HepG2 (cell line): ENCODE results near the gene MYCBP2.

ENCODE experiments used
- ATF3 ChIP-seq: sonication (generic); formaldehyde crosslinking; IDR thresholded peaks from 2 replicates; pipeline ENCODE4 v1.4.0; 2020; ENCODE audit warnings: missing genetic modification reagents
- CREM ChIP-seq, 2 experiments: sonication (generic) in 1 of 2; formaldehyde crosslinking in 1 of 2; IDR thresholded peaks; 2 replicates each; pipeline versions ENCODE4 v1.4.0 to v1.6.1; 2016 to 2020; ENCODE audit warnings: antibody characterized with exemption in 1 of 2, mild to moderate bottlenecking in 1 of 2, missing genetic modification reagents in 1 of 2
- CTCF ChIP-seq: sonication (generic); formaldehyde crosslinking; IDR thresholded peaks from 2 replicates; pipeline ENCODE4 v1.5.0; 2020; ENCODE audit warnings: mild to moderate bottlenecking, missing genetic modification reagents, moderate library complexity
- DNMT1 ChIP-seq: sonication (generic); formaldehyde crosslinking; IDR thresholded peaks from 2 replicates; pipeline ENCODE4 v1.5.1; 2020; ENCODE audit warnings: mild to moderate bottlenecking, missing genetic modification reagents
- ELK4 ChIP-seq: sonication (generic); formaldehyde crosslinking; IDR thresholded peaks from 2 replicates; pipeline ENCODE4 v1.9.0; 2021; ENCODE audit warnings: missing genetic modification reagents, borderline replicate concordance
- YEATS2 ChIP-seq: sonication (generic); formaldehyde crosslinking; IDR thresholded peaks from 2 replicates; pipeline ENCODE4 v1.4.0; 2020; ENCODE audit warnings: missing genetic modification reagents, borderline replicate concordance

- TF ChIP-seq ATF3 (CRISPR knock-in tag): no peak
- TF ChIP-seq YEATS2: no peak
- TF ChIP-seq CREM (IDR thresholded peaks at IDR 0.05): no peak
- TF ChIP-seq CREM (CRISPR knock-in tag; IDR thresholded peaks at IDR 0.05): no peak
- TF ChIP-seq CTCF (CRISPR knock-in tag): no peak
- no peak for TF ChIP-seq ELK4 (CRISPR knock-in tag)
- no peak for TF ChIP-seq DNMT1 (CRISPR knock-in tag)
Observed at GRCh38 chr13:77033717-77034302, 293.1 kb downstream of the MYCBP2 start.
